Vagina (tissue), 2 donors: ENCODE data around the gene CREB5.

Experiments used
- POLR2AphosphoS5 ChIP-seq, 2 donors: sonication (generic); formaldehyde crosslinking; IDR thresholded peaks; one replicate each; pipeline ENCODE4 v1.9.0; 2017; ENCODE audit warnings: antibody characterized with exemption in 2 of 2, mild to moderate bottlenecking in 2 of 2, low read depth in 1 of 2; ENCODE audit not compliant: insufficient read depth in 1 of 2
- TF ChIP-seq, protein P1 (sequence below), 3 experiments: fragments of 450-650 bp in 2 of 3; fragments of 200-600 bp in 1 of 3; sonication (generic) in 1 of 3; IDR thresholded peaks; one replicate each; pipeline ENCODE4 v1.5.1; 2017 to 2019; ENCODE audit warnings: antibody characterized with exemption in 3 of 3, mild to moderate bottlenecking in 2 of 3, moderate library complexity in 2 of 3

DNA sequence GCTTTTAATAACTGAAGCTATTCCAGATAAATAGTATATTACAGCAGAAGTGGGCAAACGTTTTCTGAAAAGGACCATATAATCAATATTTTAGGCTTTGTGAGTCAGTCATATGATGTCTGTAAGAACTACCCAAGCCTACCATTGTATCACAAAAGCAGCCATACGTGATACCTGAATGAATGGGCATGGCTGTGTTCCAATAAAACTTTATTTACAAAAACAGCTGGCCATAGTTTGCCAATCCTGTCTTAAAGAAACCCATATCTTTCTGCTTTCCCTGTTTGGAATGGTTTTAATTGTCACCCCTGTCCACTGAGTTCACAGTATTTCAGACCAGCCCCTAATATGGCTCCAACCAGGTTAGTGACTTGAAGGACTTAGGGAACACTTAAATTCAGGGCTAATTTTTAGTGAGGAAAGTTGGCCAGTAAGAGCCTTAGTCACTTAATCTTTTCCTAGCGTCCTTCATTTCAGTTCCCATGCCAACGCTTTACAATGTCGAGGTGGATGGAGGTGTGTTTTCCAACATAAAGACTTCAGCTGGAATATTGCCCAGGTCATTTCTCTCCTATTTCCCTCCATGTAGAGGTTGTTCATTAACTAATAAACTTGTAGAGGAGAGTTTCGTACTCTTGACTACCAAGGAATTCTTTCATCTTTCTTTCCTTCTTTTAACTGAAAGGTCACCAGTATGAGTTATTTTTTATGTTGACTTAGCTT lies 361.3 kb downstream of the CREB5 start:
- TF ChIP-seq, protein P1, sequence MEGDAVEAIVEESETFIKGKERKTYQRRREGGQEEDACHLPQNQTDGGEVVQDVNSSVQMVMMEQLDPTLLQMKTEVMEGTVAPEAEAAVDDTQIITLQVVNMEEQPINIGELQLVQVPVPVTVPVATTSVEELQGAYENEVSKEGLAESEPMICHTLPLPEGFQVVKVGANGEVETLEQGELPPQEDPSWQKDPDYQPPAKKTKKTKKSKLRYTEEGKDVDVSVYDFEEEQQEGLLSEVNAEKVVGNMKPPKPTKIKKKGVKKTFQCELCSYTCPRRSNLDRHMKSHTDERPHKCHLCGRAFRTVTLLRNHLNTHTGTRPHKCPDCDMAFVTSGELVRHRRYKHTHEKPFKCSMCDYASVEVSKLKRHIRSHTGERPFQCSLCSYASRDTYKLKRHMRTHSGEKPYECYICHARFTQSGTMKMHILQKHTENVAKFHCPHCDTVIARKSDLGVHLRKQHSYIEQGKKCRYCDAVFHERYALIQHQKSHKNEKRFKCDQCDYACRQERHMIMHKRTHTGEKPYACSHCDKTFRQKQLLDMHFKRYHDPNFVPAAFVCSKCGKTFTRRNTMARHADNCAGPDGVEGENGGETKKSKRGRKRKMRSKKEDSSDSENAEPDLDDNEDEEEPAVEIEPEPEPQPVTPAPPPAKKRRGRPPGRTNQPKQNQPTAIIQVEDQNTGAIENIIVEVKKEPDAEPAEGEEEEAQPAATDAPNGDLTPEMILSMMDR (IDR thresholded peaks at IDR 0.05): no peak
- TF ChIP-seq POLR2AphosphoS5 (IDR thresholded peaks at IDR 0.05; ENCODE audit: insufficient read depth in 1 of 2, low read depth in 1 of 2): no peak
